ENCODE measurements around the gene ATP5PD.
"Not testable (repeated sequence)": the region's sequence is repeated elsewhere in the genome, so short reads cannot be mapped to it uniquely, and the experiment has no call there.

ATP5PD gene

DNA sequence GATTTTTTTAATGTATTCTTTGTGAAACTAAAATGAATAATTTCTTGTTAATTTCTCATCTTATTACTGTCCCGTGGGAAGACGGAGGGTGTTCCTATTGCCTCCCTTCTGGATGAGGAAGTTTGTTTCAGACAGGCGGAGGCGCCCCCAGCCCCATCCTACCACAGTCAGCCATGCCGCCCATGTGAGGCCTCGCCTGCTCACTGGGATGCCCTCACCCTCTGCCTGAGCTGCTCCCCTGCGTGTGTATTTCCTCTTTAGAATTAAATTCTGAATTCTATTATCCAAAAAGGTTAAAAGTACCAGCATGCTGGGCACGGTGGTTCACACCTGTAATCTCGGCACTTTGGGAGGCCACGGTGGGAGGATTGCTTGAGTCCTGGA is 14.3 kb upstream of the ATP5PD start:
- FAIRE-seq (no peak), DNase-seq (ENCODE audit: insufficient read length, low spot score) (no peak)
- no peak for TF ChIP-seq POLR2AphosphoS5 (IDR thresholded peaks at IDR 0.05; ENCODE audit: low read depth, low read length)
- TF ChIP-seq SPI1 (IDR thresholded peaks at IDR 0.05; ENCODE audit: low read depth, low read length): no peak
- no peak for TF ChIP-seq PAX5 (IDR thresholded peaks at IDR 0.05; ENCODE audit: insufficient read depth, low read length, severe bottlenecking)
- TF ChIP-seq TAF1 (IDR thresholded peaks at IDR 0.05; ENCODE audit: low read depth, low read length): no peak
- no peak for TF ChIP-seq POLR2A (IDR thresholded peaks at IDR 0.05; ENCODE audit: low read depth, low read length)
- no peak for TF ChIP-seq POU2F2 (IDR thresholded peaks at IDR 0.05; ENCODE audit: low read depth, low read length)

DNA sequence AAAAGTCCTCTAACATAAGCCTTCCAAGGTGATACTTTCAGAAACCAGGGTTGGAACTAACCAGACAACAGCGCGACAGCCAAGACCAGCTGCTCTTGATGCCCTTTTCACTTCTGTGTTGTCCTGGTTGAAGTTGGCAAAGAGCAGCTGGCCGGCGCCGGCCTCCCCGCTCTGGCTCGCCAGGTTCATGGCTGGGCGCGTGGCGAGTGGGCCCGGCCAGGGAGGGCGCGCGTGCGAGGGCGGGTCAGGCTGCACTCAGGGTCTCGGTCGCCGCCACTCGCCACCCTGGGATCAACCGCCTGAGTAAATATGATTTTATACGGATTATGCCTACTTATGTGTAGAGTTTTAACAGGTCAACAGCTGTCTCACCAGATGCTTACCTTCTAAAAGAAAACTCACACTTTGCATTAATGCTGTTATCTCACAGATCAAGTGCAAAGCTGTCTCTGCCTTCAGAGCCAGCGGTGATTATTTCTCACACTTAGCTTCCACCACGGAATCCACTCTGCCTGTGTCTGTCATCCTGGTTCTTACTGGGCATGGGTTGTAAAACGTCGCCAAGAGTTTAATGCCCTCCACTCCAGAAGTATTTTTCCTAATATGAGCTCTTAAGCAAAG is 13.8 kb upstream of the ATP5PD start:
- no peak for FAIRE-seq
- no peak for TF ChIP-seq POLR2A (IDR thresholded peaks at IDR 0.05; ENCODE audit: low read depth, low read length)
- TF ChIP-seq PAX5 (IDR thresholded peaks at IDR 0.05; ENCODE audit: insufficient read depth, low read length, severe bottlenecking): no peak
- no peak for TF ChIP-seq POU2F2 (IDR thresholded peaks at IDR 0.05; ENCODE audit: low read depth, low read length)
- no peak for TF ChIP-seq TAF1 (IDR thresholded peaks at IDR 0.05; ENCODE audit: low read depth, low read length)
- TF ChIP-seq SPI1 (IDR thresholded peaks at IDR 0.05; ENCODE audit: low read depth, low read length): no peak
- DNase-seq (ENCODE audit: insufficient read length, low spot score): no peak

GRCh38 chr17:75059369-75060345 is 12.9 kb upstream of the ATP5PD start:
- TF ChIP-seq POLR2A (IDR thresholded peaks at IDR 0.05; ENCODE audit: low read depth, low read length) (no peak), POU2F2 (IDR thresholded peaks at IDR 0.05; ENCODE audit: low read depth, low read length) (no peak), TAF1 (IDR thresholded peaks at IDR 0.05; ENCODE audit: low read depth, low read length) (no peak), PAX5 (IDR thresholded peaks at IDR 0.05; ENCODE audit: insufficient read depth, low read length, severe bottlenecking) (no peak), SPI1 (IDR thresholded peaks at IDR 0.05; ENCODE audit: low read depth, low read length) (no peak), POLR2AphosphoS5 (IDR thresholded peaks at IDR 0.05; ENCODE audit: low read depth, low read length) (no peak)
- no peak for DNase-seq (ENCODE audit: insufficient read length, low spot score)
- FAIRE-seq: peak; percentile 26

DNA sequence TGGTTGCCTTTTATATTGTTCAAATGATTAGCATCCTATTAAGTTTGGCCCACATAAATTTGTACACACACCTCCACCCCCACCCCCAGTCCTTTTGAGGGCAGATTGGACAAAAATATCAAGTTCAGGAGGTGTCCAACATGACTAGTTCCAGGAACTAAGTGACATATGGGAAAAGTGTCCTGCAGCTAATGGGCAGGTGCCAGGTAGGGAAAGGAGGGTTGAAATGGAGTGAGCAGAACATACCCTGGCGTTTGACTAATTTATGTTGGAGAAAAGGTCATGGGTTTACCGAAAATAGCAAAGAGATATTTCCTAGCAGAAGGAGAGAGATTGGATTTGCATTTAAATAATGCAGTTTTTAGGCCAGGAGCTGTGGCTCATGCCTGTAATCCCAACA is 5.2 kb upstream of the ATP5PD start:
- FAIRE-seq (no peak), DNase-seq (ENCODE audit: insufficient read length, low spot score) (no peak)
- no peak for TF ChIP-seq PAX5 (IDR thresholded peaks at IDR 0.05; ENCODE audit: insufficient read depth, low read length, severe bottlenecking)
- no peak for TF ChIP-seq SPI1 (IDR thresholded peaks at IDR 0.05; ENCODE audit: low read depth, low read length)
- no peak for TF ChIP-seq POU2F2 (IDR thresholded peaks at IDR 0.05; ENCODE audit: low read depth, low read length)
- TF ChIP-seq POLR2A (IDR thresholded peaks at IDR 0.05; ENCODE audit: low read depth, low read length): no peak
- no peak for TF ChIP-seq POLR2AphosphoS5 (IDR thresholded peaks at IDR 0.05; ENCODE audit: low read depth, low read length)
- no peak for TF ChIP-seq TAF1 (IDR thresholded peaks at IDR 0.05; ENCODE audit: low read depth, low read length)

- TF ChIP-seq POLR2AphosphoS5 (IDR thresholded peaks at IDR 0.05; ENCODE audit: low read depth, low read length): no peak
- TF ChIP-seq POU2F2 (IDR thresholded peaks at IDR 0.05; ENCODE audit: low read depth, low read length): no peak
- no peak for TF ChIP-seq POLR2A (IDR thresholded peaks at IDR 0.05; ENCODE audit: low read depth, low read length)
- TF ChIP-seq SPI1 (IDR thresholded peaks at IDR 0.05; ENCODE audit: low read depth, low read length): no peak
- TF ChIP-seq TAF1 (IDR thresholded peaks at IDR 0.05; ENCODE audit: low read depth, low read length): no peak
- FAIRE-seq (no peak), DNase-seq (ENCODE audit: insufficient read length, low spot score) (no peak)
Observed at GRCh38 chr17:75049706-75050105, 2.9 kb upstream of the ATP5PD start.

DNA sequence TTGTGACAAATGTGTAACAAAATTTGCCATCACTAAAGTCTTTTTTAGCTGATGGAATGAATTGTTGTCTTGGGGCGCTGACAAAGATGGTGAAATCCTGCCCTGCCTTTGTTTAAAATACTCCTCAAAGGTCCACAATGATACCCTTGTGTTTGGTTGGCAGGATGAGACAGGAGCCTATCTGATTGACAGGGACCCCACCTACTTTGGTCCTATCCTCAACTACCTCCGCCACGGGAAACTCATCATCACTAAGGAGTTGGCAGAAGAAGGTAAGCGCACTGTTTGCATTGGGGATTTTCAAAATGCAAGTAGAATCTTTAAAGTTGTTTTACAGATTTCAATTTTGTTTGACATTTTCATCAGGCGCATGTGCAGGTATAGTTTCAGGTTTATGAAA is 2.3 kb upstream of the ATP5PD start:
- no peak for FAIRE-seq

DNA sequence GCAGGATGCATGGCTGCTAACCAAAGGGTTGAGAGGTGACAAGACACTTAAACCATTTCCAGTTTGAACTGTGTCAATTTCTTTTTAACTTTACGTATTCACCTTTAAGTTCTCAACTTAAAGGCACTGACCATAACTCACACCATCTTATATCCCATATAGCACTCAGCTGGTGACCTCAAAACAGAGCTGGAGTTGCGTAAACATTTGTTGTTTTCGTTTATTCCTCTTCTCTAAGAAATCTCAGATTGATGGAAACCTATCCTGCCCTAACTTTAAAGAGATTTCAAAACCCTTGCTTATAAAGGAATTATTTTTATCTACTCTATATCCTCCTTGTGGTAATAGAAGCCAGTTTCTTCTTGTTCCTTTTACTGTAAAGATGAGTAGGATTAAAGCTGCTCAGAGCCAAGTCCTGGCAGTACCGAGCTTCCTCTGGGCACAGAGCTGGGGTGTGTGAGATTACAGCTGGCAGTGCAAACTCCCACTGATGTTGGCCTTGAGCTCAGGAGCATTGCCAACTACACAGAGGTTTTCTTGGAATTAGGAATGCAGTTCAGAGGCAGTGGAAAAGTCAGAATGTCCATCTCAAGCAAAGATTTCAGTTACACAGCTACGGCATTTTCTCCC is 1.6 kb upstream of the ATP5PD start:
- DNase-seq (ENCODE audit: insufficient read length, low spot score) (no peak), FAIRE-seq (no peak)
- TF ChIP-seq PAX5 (IDR thresholded peaks at IDR 0.05; ENCODE audit: insufficient read depth, low read length, severe bottlenecking): no peak
- TF ChIP-seq POLR2A (IDR thresholded peaks at IDR 0.05; ENCODE audit: low read depth, low read length): no peak
- TF ChIP-seq POLR2AphosphoS5 (IDR thresholded peaks at IDR 0.05; ENCODE audit: low read depth, low read length): no peak
- TF ChIP-seq SPI1 (IDR thresholded peaks at IDR 0.05; ENCODE audit: low read depth, low read length): no peak
- no peak for TF ChIP-seq TAF1 (IDR thresholded peaks at IDR 0.05; ENCODE audit: low read depth, low read length)
- TF ChIP-seq POU2F2 (IDR thresholded peaks at IDR 0.05; ENCODE audit: low read depth, low read length): no peak

More for the DNA sequence above, 2.3 kb upstream of the ATP5PD start:
- DNase-seq (ENCODE audit: insufficient read length, low spot score): no peak
- TF ChIP-seq TAF1 (IDR thresholded peaks at IDR 0.05; ENCODE audit: low read depth, low read length): no peak
- no peak for TF ChIP-seq SPI1 (IDR thresholded peaks at IDR 0.05; ENCODE audit: low read depth, low read length)
- no peak for TF ChIP-seq POLR2A (IDR thresholded peaks at IDR 0.05; ENCODE audit: low read depth, low read length)
- no peak for TF ChIP-seq PAX5 (IDR thresholded peaks at IDR 0.05; ENCODE audit: insufficient read depth, low read length, severe bottlenecking)
- no peak for TF ChIP-seq POU2F2 (IDR thresholded peaks at IDR 0.05; ENCODE audit: low read depth, low read length)
- no peak for TF ChIP-seq POLR2AphosphoS5 (IDR thresholded peaks at IDR 0.05; ENCODE audit: low read depth, low read length)

DNA sequence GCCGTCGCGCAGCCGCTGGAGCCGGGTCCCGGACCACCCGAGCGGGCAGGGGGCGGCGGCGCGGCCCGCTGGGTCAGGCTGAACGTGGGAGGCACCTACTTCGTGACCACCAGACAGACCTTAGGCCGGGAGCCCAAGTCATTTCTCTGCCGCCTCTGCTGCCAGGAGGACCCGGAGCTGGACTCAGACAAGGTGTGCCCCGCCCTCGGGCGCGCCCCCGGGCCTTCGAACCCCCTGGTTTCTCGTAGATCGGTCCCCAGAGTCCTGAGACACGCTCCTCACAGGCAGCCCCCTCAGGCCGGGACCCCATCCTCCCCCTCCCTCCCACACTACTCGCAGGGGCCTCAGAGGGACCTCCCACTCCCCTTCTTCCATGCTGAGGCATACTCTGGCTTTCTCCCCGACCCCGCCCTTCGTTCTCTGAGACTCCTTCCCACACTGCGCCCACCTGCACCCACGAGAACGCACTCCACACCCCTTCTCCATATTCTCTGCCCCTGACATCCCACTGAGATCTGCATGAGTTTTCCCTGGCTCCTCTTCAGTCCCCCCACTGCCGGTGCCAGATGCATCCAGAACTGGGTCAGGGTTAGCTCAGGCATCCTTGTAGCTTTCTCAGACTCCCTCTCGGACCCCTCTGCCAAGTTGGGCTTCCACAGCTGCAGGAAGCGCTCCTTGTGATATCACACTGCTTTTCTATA is 779 bp upstream of the ATP5PD start:
- FAIRE-seq (no peak), DNase-seq (ENCODE audit: insufficient read length, low spot score) (no peak)
- TF ChIP-seq POLR2A (IDR thresholded peaks at IDR 0.05; ENCODE audit: low read depth, low read length): no peak
- no peak for TF ChIP-seq POLR2AphosphoS5 (IDR thresholded peaks at IDR 0.05; ENCODE audit: low read depth, low read length)
- TF ChIP-seq TAF1 (IDR thresholded peaks at IDR 0.05; ENCODE audit: low read depth, low read length): no peak
- TF ChIP-seq SPI1 (IDR thresholded peaks at IDR 0.05; ENCODE audit: low read depth, low read length): no peak
- TF ChIP-seq PAX5 (IDR thresholded peaks at IDR 0.05; ENCODE audit: insufficient read depth, low read length, severe bottlenecking): no peak
- TF ChIP-seq POU2F2 (IDR thresholded peaks at IDR 0.05; ENCODE audit: low read depth, low read length): no peak

DNA sequence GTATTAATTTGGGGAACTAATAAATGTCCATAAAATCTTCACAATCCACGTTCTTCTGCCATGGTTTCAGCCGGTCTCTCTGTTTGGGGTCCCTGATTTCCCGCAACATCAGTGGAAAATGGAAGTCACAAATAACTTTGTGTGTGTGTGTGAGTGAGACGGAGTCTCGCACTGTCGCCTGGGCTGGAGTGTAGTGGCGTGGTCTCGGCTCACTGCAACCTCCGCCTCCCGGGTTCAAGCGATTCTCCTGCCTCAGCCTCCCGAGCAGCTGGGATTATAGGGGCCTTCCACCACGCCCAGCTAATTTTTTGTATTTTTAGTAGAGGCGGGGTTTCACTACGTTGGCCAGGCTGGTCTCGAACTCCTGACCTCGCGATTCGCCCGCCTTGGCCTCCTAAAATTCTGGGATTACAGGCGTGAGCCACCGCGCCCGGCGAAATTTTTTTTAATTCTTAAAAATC is 793 bp downstream of the ATP5PD start:
- FAIRE-seq; DNase-seq (ENCODE audit: insufficient read length, low spot score): not testable (repeated sequence)
